Keratinocyte (primary cell): ENCODE measurements around the gene HLA-DPB1. TPM values are rescaled to one million over a fixed set of nuclear protein-coding genes. Genes with fewer than 3 reads are reported as not detected.

ENCODE experiments used
- DNase-seq: peaks from one replicate; pipeline ENCODE4 v3.0.0-alpha.2; 2011; ENCODE audit warnings: low read depth, missing footprints, low spot score
- FAIRE-seq: peaks from 2 replicates; lab custom pipeline; 2011; peaks lifted over from hg19 to GRCh38; lab: Jason Lieb, UNC
- H2AFZ ChIP-seq: 2 replicates; pipeline ENCODE4 v1.6.0; 2012; ENCODE audit warnings: low read length, control low read depth, inconsistent platforms; ENCODE audit not compliant: control insufficient read depth
- H3K27ac ChIP-seq: 2 replicates; pipeline ENCODE4 v1.5.1; 2011; ENCODE audit warnings: low read length; ENCODE audit not compliant: control insufficient read depth, insufficient read depth
- H3K27me3 ChIP-seq: 3 replicates; pipeline ENCODE4 v1.6.0; 2011; ENCODE audit warnings: low read length; ENCODE audit not compliant: control insufficient read depth, insufficient read depth; ENCODE audit errors: extremely low read depth
- H3K36me3 ChIP-seq, 2 experiments: 2 replicates in 1 of 2; 3 replicates in 1 of 2; pipeline ENCODE4 v1.5.1; 2011; ENCODE audit warnings: low read length in 2 of 2, mild to moderate bottlenecking in 1 of 2; ENCODE audit not compliant: control insufficient read depth in 2 of 2, insufficient read depth in 2 of 2; ENCODE audit errors: extremely low read depth in 1 of 2
- H3K4me1 ChIP-seq: 3 replicates; pipeline ENCODE4 v1.5.1; 2011; ENCODE audit warnings: low read length; ENCODE audit not compliant: control insufficient read depth, insufficient read depth; ENCODE audit errors: extremely low read depth
- H3K4me2 ChIP-seq: 3 replicates; pipeline ENCODE4 v1.6.0; 2011; ENCODE audit warnings: low read depth, low read length; ENCODE audit not compliant: control insufficient read depth, insufficient read depth; ENCODE audit errors: extremely low read depth
- H3K4me3 ChIP-seq, 3 experiments: fragments of 200-600 bp in 1 of 3; sonication (generic) in 1 of 3; 2 replicates in 2 of 3; 3 replicates in 1 of 3; pipeline ENCODE4 v1.5.1; 2011 to 2016; ENCODE audit warnings: low read length in 3 of 3, mild to moderate bottlenecking in 3 of 3, control low read depth in 2 of 3, inconsistent platforms in 1 of 3, low read depth in 1 of 3, mixed read lengths in 1 of 3, mixed run types in 1 of 3, moderate library complexity in 1 of 3; ENCODE audit not compliant: control insufficient read depth in 2 of 3, insufficient read depth in 2 of 3; ENCODE audit errors: extremely low read depth in 1 of 3
- H3K79me2 ChIP-seq: 2 replicates; pipeline ENCODE4 v1.6.0; 2012; ENCODE audit warnings: low read length; ENCODE audit not compliant: control insufficient read depth, insufficient read depth
- H3K9ac ChIP-seq: 3 replicates; pipeline ENCODE4 v1.6.0; 2011; ENCODE audit warnings: low read length; ENCODE audit not compliant: control insufficient read depth, insufficient read depth; ENCODE audit errors: extremely low read depth
- H3K9me1 ChIP-seq: 3 replicates; pipeline ENCODE4 v1.6.0; 2011; ENCODE audit warnings: low read length; ENCODE audit not compliant: control insufficient read depth, insufficient read depth; ENCODE audit errors: extremely low read depth
- H3K9me3 ChIP-seq: 2 replicates; pipeline ENCODE4 v1.5.1; 2012; ENCODE audit warnings: low read depth, low read length; ENCODE audit not compliant: control insufficient read depth
- H4K20me1 ChIP-seq: 3 replicates; pipeline ENCODE4 v1.6.0; 2011; ENCODE audit warnings: low read length; ENCODE audit not compliant: control insufficient read depth, insufficient read depth; ENCODE audit errors: extremely low read depth
- EZH2 ChIP-seq: IDR thresholded peaks from one replicate; pipeline ENCODE4 v1.6.1; 2012; ENCODE audit warnings: inconsistent platforms, mild to moderate bottlenecking, low read length, moderate library complexity
- dilution Hi-C: fragments of 300-500 bp; cut with MboI; formaldehyde crosslinking; loops from one replicate; pipeline ENCODE4 v1.7.0; 2020; ENCODE audit warnings: low sequenced_read_pairs; ENCODE audit not compliant: extremely low pct_ligation_motif_present
- polyA plus RNA-seq, 5 experiments: library from polyadenylated mRNA; depleted of rRNA in 3 of 5; stranded (reverse) in 3 of 5; stranded (forward) in 1 of 5; unstranded in 1 of 5; fragments of >200 nt; gene quantifications; 1 replicate in 1 of 5; 2 replicates in 3 of 5; 3 replicates in 1 of 5; pipeline versions ENCODE4 v1.2.1 to v1.2.3, GENCODE V29; 2011 to 2012; ENCODE audit warnings: missing spikeins in 2 of 5, low read depth in 1 of 5, low replicate concordance in 1 of 5
- TF ChIP-seq, protein P1 (sequence below), 3 experiments: IDR thresholded peaks in 1 of 3; conservative IDR thresholded peaks in 1 of 3; optimal IDR thresholded peaks in 1 of 3; 2 replicates in 2 of 3; 3 replicates in 1 of 3; pipeline versions ENCODE3 to v1.5.1; 2011; ENCODE audit warnings: low read length in 3 of 3, mild to moderate bottlenecking in 3 of 3, moderate library complexity in 2 of 3, control low read depth in 1 of 3, inconsistent platforms in 1 of 3; ENCODE audit not compliant: insufficient read depth in 2 of 3; ENCODE audit errors: extremely low read depth in 1 of 3

Gene HLA-DPB1
- polyA plus RNA-seq, 1 donor (not counting 4 experiments of a cell fraction or from before 2014, with no cell fraction given), result 0.13 TPM

DNA sequence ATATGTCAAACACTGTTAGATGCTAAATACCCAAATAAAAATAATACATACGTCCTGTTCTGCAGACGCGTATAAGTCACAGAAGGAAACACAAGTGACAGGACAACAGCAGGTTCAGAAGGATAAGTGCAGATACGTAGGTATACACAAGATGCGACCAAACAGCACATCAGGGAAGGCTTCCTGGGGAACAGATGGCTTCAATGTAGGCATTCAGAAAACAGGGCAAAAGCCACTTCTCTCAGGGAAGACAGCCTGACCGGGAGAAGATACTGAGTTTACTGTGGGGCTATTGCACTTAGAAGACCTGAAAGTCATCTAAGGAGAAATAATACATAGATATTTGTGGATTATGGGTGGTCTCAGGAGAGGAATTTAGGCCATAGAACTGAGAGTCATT, 4.2 kb upstream of the HLA-DPB1 start:
- peaks cover 16% of the 10 kb centered on the region for H3K27me3 ChIP-seq
- no peak for FAIRE-seq
- no peaks in the 10 kb centered on the region for H3K9me1 ChIP-seq
- no peak overlapping the region for H3K27ac ChIP-seq
- H3K9ac ChIP-seq, result no peak overlapping the region
- H4K20me1 ChIP-seq, result no peaks in the 10 kb centered on the region
- H3K9me3 ChIP-seq, result no peaks in the 10 kb centered on the region
- no peaks in the 10 kb centered on the region for H3K79me2 ChIP-seq
- no peaks in the 10 kb centered on the region for H3K4me1 ChIP-seq
- H3K4me2 ChIP-seq, result no peak overlapping the region
- dilution Hi-C loops, result no loop called here
- no peaks in the 10 kb centered on the region for H3K36me3 ChIP-seq
- no peak overlapping the region for H3K4me3 ChIP-seq
- TF ChIP-seq, protein P1, sequence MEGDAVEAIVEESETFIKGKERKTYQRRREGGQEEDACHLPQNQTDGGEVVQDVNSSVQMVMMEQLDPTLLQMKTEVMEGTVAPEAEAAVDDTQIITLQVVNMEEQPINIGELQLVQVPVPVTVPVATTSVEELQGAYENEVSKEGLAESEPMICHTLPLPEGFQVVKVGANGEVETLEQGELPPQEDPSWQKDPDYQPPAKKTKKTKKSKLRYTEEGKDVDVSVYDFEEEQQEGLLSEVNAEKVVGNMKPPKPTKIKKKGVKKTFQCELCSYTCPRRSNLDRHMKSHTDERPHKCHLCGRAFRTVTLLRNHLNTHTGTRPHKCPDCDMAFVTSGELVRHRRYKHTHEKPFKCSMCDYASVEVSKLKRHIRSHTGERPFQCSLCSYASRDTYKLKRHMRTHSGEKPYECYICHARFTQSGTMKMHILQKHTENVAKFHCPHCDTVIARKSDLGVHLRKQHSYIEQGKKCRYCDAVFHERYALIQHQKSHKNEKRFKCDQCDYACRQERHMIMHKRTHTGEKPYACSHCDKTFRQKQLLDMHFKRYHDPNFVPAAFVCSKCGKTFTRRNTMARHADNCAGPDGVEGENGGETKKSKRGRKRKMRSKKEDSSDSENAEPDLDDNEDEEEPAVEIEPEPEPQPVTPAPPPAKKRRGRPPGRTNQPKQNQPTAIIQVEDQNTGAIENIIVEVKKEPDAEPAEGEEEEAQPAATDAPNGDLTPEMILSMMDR (optimal IDR thresholded peaks at IDR 0.05 in 1 of 3, IDR thresholded peaks at IDR 0.05 in 1 of 3, conservative IDR thresholded peaks at IDR 0.05 in 1 of 3; ENCODE audit: extremely low read depth in 1 of 3, insufficient read depth in 2 of 3, low read length in 3 of 3), result no peak
- TF ChIP-seq EZH2, result no peak
- no peak for DNase-seq
- H2AFZ ChIP-seq, result no peak overlapping the region

DNA sequence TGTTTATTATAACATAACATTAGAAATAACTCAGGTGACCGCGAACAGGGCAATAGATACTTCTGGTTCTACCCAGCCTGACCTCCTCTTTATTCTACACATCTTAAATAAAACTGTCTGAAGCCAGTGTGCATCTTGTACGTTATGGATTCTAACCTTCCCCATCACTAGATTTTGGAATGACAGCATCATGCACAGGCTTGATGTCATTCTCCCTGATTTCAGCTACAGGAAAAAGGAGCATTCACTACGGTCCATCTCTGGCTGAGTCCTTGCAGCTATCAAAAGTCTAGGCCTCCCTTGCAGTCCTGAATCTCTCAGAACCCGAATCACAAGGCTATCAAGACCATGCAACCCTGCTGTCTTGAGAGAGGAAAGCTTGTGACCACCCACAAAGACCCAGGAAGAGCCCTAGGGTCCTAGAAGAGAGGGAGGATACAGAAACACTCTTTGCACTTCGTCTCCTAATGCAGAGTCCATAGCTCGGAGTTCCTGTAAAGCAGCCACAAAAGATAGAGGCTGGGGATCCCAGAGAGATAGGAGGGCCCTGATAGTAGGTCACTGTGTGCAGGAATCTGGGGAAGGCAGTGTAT, 3.2 kb upstream of the HLA-DPB1 start:
- no peak overlapping the region for H2AFZ ChIP-seq
- H3K9me1 ChIP-seq, result no peaks in the 10 kb centered on the region
- no peak overlapping the region for H3K4me3 ChIP-seq
- no peak for DNase-seq
- no peaks in the 10 kb centered on the region for H3K36me3 ChIP-seq
- no peaks in the 10 kb centered on the region for H3K9me3 ChIP-seq
- H3K27ac ChIP-seq, result no peak overlapping the region
- H4K20me1 ChIP-seq, result no peaks in the 10 kb centered on the region
- no peak overlapping the region for H3K4me2 ChIP-seq
- FAIRE-seq, result no peak
- TF ChIP-seq EZH2, result no peak
- TF ChIP-seq, protein P1 (optimal IDR thresholded peaks at IDR 0.05 in 1 of 3, IDR thresholded peaks at IDR 0.05 in 1 of 3, conservative IDR thresholded peaks at IDR 0.05 in 1 of 3; ENCODE audit: extremely low read depth in 1 of 3, insufficient read depth in 2 of 3, low read length in 3 of 3), result no peak
- no peak overlapping the region for H3K9ac ChIP-seq
- no peaks in the 10 kb centered on the region for H3K79me2 ChIP-seq
- peaks cover 16% of the 10 kb centered on the region for H3K27me3 ChIP-seq
- dilution Hi-C loops, result no loop called here
- no peaks in the 10 kb centered on the region for H3K4me1 ChIP-seq
